OCI-M1 (cell line): Measurements from ENCODE around the gene TRAF3.

Experiments used
- DNase-seq: peaks from one replicate; lab custom pipeline; 2025; lab: John Stamatoyannopoulos, UW

The TRAF3 gene

GRCh38 chr14:102939329-102939728 is 162.1 kb downstream of the TRAF3 start:
- no peak for DNase-seq

- no peak for DNase-seq
Observed at GRCh38 chr14:102939820-102940561, 162.7 kb downstream of the TRAF3 start.

- DNase-seq: no peak
Observed at GRCh38 chr14:102940729-102941362, 163.6 kb downstream of the TRAF3 start.

- peak; percentile 31 for DNase-seq
Observed at GRCh38 chr14:102941419-102942011, 164.3 kb downstream of the TRAF3 start.

GRCh38 chr14:102942069-102942468 is 164.8 kb downstream of the TRAF3 start:
- DNase-seq: no peak

GRCh38 chr14:102943454-102943853 is 166.2 kb downstream of the TRAF3 start:
- DNase-seq: no peak

GRCh38 chr14:102943979-102944378 is 166.7 kb downstream of the TRAF3 start:
- DNase-seq: no peak

GRCh38 chr14:102944448-102945330 is 167.4 kb downstream of the TRAF3 start:
- DNase-seq: no peak

- no peak for DNase-seq
Observed at GRCh38 chr14:102945346-102946130, 168.3 kb downstream of the TRAF3 start.

- DNase-seq: no peak
Observed at GRCh38 chr14:102947321-102948103, 170.3 kb downstream of the TRAF3 start.

- DNase-seq: no peak
Observed at GRCh38 chr14:102948698-102949061, 171.4 kb downstream of the TRAF3 start.

GRCh38 chr14:102949062-102949800 is 172.0 kb downstream of the TRAF3 start:
- DNase-seq: peak; percentile 7

- no peak for DNase-seq
Observed at GRCh38 chr14:102949801-102950451, 172.7 kb downstream of the TRAF3 start.

- DNase-seq: no peak
Observed at GRCh38 chr14:102951034-102951433, 173.8 kb downstream of the TRAF3 start.

GRCh38 chr14:102951799-102952198 is 174.6 kb downstream of the TRAF3 start:
- DNase-seq: no peak

- no peak for DNase-seq
Observed at GRCh38 chr14:102952276-102952675, 175.0 kb downstream of the TRAF3 start.

GRCh38 chr14:102953100-102953499 is 175.9 kb downstream of the TRAF3 start:
- DNase-seq: no peak

GRCh38 chr14:102954081-102954789 is 177.0 kb downstream of the TRAF3 start:
- DNase-seq: no peak
